H9 (cell line): ENCODE data around the gene DPM3. TPM values are rescaled to one million over a fixed set of nuclear protein-coding genes. Genes with fewer than 3 reads are reported as not detected.

Experiments used
- DNase-seq: peaks from one replicate; pipeline ENCODE4 v3.0.0-alpha.2; 2017
- H2AFZ ChIP-seq: one replicate; pipeline ENCODE4 v1.6.1; 2013; ENCODE audit warnings: mild to moderate bottlenecking, low read length, control low read depth, moderate library complexity
- H2AK5ac ChIP-seq: 2 replicates; pipeline ENCODE4 v1.6.1; 2013; ENCODE audit warnings: low read length, control low read depth, mixed read lengths; ENCODE audit not compliant: insufficient read length
- H2BK120ac ChIP-seq: one replicate; pipeline ENCODE4 v1.6.1; 2013; ENCODE audit warnings: low read depth, mild to moderate bottlenecking, low read length, control low read depth, inconsistent platforms; ENCODE audit not compliant: poor library complexity, severe bottlenecking
- H2BK12ac ChIP-seq: 2 replicates; pipeline ENCODE4 v1.6.1; 2013; ENCODE audit warnings: low read length, control low read depth, mixed read lengths, low read depth; ENCODE audit not compliant: insufficient read length
- H2BK15ac ChIP-seq: 2 replicates; pipeline ENCODE4 v1.6.1; 2013; ENCODE audit warnings: low read depth, low read length, control low read depth
- H2BK20ac ChIP-seq: one replicate; pipeline ENCODE4 v1.6.1; 2013; ENCODE audit warnings: low read depth, mild to moderate bottlenecking, low read length, control low read depth, inconsistent platforms; ENCODE audit not compliant: poor library complexity, severe bottlenecking
- H2BK5ac ChIP-seq: 2 replicates; pipeline ENCODE4 v1.6.1; 2013; ENCODE audit warnings: low read length, control low read depth, mixed read lengths; ENCODE audit not compliant: insufficient read length
- H3K14ac ChIP-seq: 2 replicates; pipeline ENCODE4 v1.6.1; 2013; ENCODE audit warnings: low read length, control low read depth; ENCODE audit not compliant: insufficient read depth
- H3K18ac ChIP-seq: 2 replicates; pipeline ENCODE4 v1.6.1; 2013; ENCODE audit warnings: low read depth, mild to moderate bottlenecking, mixed read lengths, low read length, control low read depth; ENCODE audit not compliant: insufficient read length
- H3K23ac ChIP-seq: 2 replicates; pipeline ENCODE4 v1.6.1; 2013; ENCODE audit warnings: low read length, control low read depth, mixed read lengths, low read depth; ENCODE audit not compliant: insufficient read length
- H3K23me2 ChIP-seq: 2 replicates; pipeline ENCODE4 v1.6.1; 2013; ENCODE audit warnings: low read depth, mild to moderate bottlenecking, mixed read lengths, low read length, control low read depth; ENCODE audit not compliant: insufficient read length, poor library complexity, severe bottlenecking
- H3K27ac ChIP-seq: 2 replicates; pipeline ENCODE4 v1.5.1; 2013; ENCODE audit warnings: low read length, control low read depth, mixed read lengths, low read depth; ENCODE audit not compliant: insufficient read length
- H3K27me3 ChIP-seq: 2 replicates; pipeline ENCODE4 v1.6.1; 2013; ENCODE audit warnings: low read length, control low read depth, inconsistent platforms; ENCODE audit not compliant: insufficient read depth
- H3K4ac ChIP-seq: 2 replicates; pipeline ENCODE4 v1.6.1; 2013; ENCODE audit warnings: low read depth, mild to moderate bottlenecking, control low read depth, inconsistent platforms, low read length, moderate library complexity
- H3K4me1 ChIP-seq: 2 replicates; pipeline ENCODE4 v1.6.1; 2013; ENCODE audit warnings: low read length, control low read depth, inconsistent platforms; ENCODE audit not compliant: insufficient read depth
- H3K4me2 ChIP-seq: 2 replicates; pipeline ENCODE4 v1.6.1; 2013; ENCODE audit warnings: low read length, control low read depth, mixed read lengths; ENCODE audit not compliant: insufficient read length, insufficient read depth
- H3K56ac ChIP-seq: 2 replicates; pipeline ENCODE4 v1.6.1; 2013; ENCODE audit warnings: low read depth, mild to moderate bottlenecking, mixed read lengths, low read length, control low read depth; ENCODE audit not compliant: insufficient read length
- H3K79me1 ChIP-seq: 2 replicates; pipeline ENCODE4 v1.6.1; 2013; ENCODE audit warnings: low read depth, mild to moderate bottlenecking, moderate library complexity, low read length, control low read depth, inconsistent platforms; ENCODE audit not compliant: insufficient read depth, poor library complexity, severe bottlenecking
- H3K79me2 ChIP-seq: 2 replicates; pipeline ENCODE4 v1.6.1; 2013; ENCODE audit warnings: low read length, control low read depth, inconsistent platforms; ENCODE audit not compliant: insufficient read depth
- H3K9ac ChIP-seq: 2 replicates; pipeline ENCODE4 v1.6.1; 2013; ENCODE audit warnings: low read length, control low read depth, mixed read lengths; ENCODE audit not compliant: insufficient read length; ENCODE audit errors: extremely low read depth
- H3K9me3 ChIP-seq: one replicate; pipeline ENCODE4 v1.6.1; 2013; ENCODE audit warnings: low read depth, low read length, inconsistent platforms; ENCODE audit not compliant: control insufficient read depth
- H3T11ph ChIP-seq: one replicate; pipeline ENCODE4 v1.6.1; 2013; ENCODE audit warnings: mild to moderate bottlenecking, low read length, control low read depth, inconsistent platforms
- H4K20me1 ChIP-seq: one replicate; pipeline ENCODE4 v1.6.1; 2013; ENCODE audit not compliant: control insufficient read depth, insufficient read length, insufficient read depth
- H4K5ac ChIP-seq: 2 replicates; pipeline ENCODE4 v1.6.1; 2013; ENCODE audit warnings: low read depth, mild to moderate bottlenecking, mixed read lengths, low read length, control low read depth; ENCODE audit not compliant: insufficient read length
- H4K8ac ChIP-seq: replicated peaks from 2 replicates; pipeline ENCODE4 v1.6.1; 2013; ENCODE audit warnings: low read length, control low read depth, mixed read lengths, low read depth; ENCODE audit not compliant: insufficient read length
- H4K91ac ChIP-seq: 2 replicates; pipeline ENCODE4 v1.6.1; 2013; ENCODE audit warnings: low read depth, mild to moderate bottlenecking, moderate library complexity, mixed read lengths, low read length, control low read depth; ENCODE audit not compliant: insufficient read length
- H3K27ac Mint-ChIP-seq, 3 experiments: 2 replicates in 2 of 3; 3 replicates in 1 of 3; pipeline ENCODE4 v1.8.0; 2020 to 2021; ENCODE audit warnings: mixed read lengths in 3 of 3, mild to moderate bottlenecking in 1 of 3, moderate library complexity in 1 of 3
- H3K27me3 Mint-ChIP-seq: 2 replicates; pipeline ENCODE4 v1.8.0; 2021; ENCODE audit warnings: low read depth, mild to moderate bottlenecking, moderate library complexity, mixed read lengths
- H3K36me3 Mint-ChIP-seq, 3 experiments: 2 replicates in 2 of 3; 3 replicates in 1 of 3; pipeline ENCODE4 v1.8.0; 2020 to 2021; ENCODE audit warnings: low read depth in 3 of 3, mixed read lengths in 3 of 3; ENCODE audit not compliant: insufficient read depth in 1 of 3
- H3K4me1 Mint-ChIP-seq, 2 experiments: 2 replicates each; pipeline ENCODE4 v1.8.0; 2020; ENCODE audit warnings: mixed read lengths in 2 of 2
- H3K4me3 Mint-ChIP-seq, 2 experiments: 2 replicates in 1 of 2; 3 replicates in 1 of 2; pipeline ENCODE4 v1.8.0; 2020 to 2021; ENCODE audit warnings: mild to moderate bottlenecking in 2 of 2, mixed read lengths in 2 of 2, moderate library complexity in 1 of 2
- H3K9me3 Mint-ChIP-seq, 2 experiments: 2 replicates in 1 of 2; 3 replicates in 1 of 2; pipeline ENCODE4 v1.8.0; 2020; ENCODE audit warnings: mild to moderate bottlenecking in 2 of 2, mixed read lengths in 2 of 2, moderate library complexity in 1 of 2
- WGBS: extraction: QIAGEN DNeasy Blood & Tissue Kit; methylation state at CpG from one replicate; pipeline ENCODE4 v1.1.7; 2013; ENCODE audit warnings: missing lambda C conversion rate, low lambda C conversion rate, mixed read lengths; ENCODE audit not compliant: insufficient read length; ENCODE audit errors: extremely low coverage; 5-methylcytosine and 5-hydroxymethylcytosine counted together
- total RNA-seq: library from RNA; stranded (reverse); gene quantifications from 2 replicates; pipeline ENCODE4 v1.2.1, GENCODE V29; 2021
- TF ChIP-seq, protein P1 (sequence below): fragments of 200-600 bp; sonication (generic); conservative IDR thresholded peaks from 3 replicates; pipeline ENCODE4 v1.8.0; 2021; ENCODE audit warnings: antibody characterized with exemption, mild to moderate bottlenecking

DPM3 gene
- total RNA-seq, 1 experiment from 2014 or later, result 48.5 TPM

GRCh38 chr1:155125946-155126555, 14.3 kb downstream of the DPM3 start:
- H3K56ac ChIP-seq, result no peak overlapping the region
- no peaks in the 10 kb centered on the region for H3K79me2 ChIP-seq
- peaks cover 34% of the 10 kb centered on the region; the same call in 1 of the 2 replicates for H3K27me3 ChIP-seq
- peak overlapping the region; percentile 92 for H3K4me2 ChIP-seq
- H3K36me3 Mint-ChIP-seq, result peaks cover 0 to 3% (median 0%) of the 10 kb centered on the region in 3 experiments; a peak in 2 of 7 replicates
- no peak overlapping the region for H3K14ac ChIP-seq
- no peak overlapping the region for H2BK12ac ChIP-seq
- no peaks in the 10 kb centered on the region; a peak in 1 of 5 replicates for H3K9me3 Mint-ChIP-seq
- H4K8ac ChIP-seq, result no peak overlapping the region
- H3K9me3 ChIP-seq, result no peaks in the 10 kb centered on the region
- no peak overlapping the region for H3T11ph ChIP-seq
- no peak overlapping the region for H2BK120ac ChIP-seq
- H2BK5ac ChIP-seq, result no peak overlapping the region
- no peaks in the 10 kb centered on the region for H3K79me1 ChIP-seq
- no peak overlapping the region for H4K5ac ChIP-seq
- DNase-seq, result peak; percentile 43
- H2BK20ac ChIP-seq, result no peak overlapping the region
- no CpG with 5 or more reads among the region's 53 CpGs for WGBS
- peak overlapping the region; percentile 62 to 94 for H3K4me3 Mint-ChIP-seq
- H3K4me1 Mint-ChIP-seq, result peaks cover 48 to 65% of the 10 kb centered on the region in 2 experiments
- no peak overlapping the region for H4K91ac ChIP-seq
- TF ChIP-seq, protein P1, sequence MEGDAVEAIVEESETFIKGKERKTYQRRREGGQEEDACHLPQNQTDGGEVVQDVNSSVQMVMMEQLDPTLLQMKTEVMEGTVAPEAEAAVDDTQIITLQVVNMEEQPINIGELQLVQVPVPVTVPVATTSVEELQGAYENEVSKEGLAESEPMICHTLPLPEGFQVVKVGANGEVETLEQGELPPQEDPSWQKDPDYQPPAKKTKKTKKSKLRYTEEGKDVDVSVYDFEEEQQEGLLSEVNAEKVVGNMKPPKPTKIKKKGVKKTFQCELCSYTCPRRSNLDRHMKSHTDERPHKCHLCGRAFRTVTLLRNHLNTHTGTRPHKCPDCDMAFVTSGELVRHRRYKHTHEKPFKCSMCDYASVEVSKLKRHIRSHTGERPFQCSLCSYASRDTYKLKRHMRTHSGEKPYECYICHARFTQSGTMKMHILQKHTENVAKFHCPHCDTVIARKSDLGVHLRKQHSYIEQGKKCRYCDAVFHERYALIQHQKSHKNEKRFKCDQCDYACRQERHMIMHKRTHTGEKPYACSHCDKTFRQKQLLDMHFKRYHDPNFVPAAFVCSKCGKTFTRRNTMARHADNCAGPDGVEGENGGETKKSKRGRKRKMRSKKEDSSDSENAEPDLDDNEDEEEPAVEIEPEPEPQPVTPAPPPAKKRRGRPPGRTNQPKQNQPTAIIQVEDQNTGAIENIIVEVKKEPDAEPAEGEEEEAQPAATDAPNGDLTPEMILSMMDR, result no peak
- H3K27ac ChIP-seq, result no peak overlapping the region
- H3K27me3 Mint-ChIP-seq, result peaks cover 90% of the 10 kb centered on the region
- H3K4me1 ChIP-seq, result no peaks in the 10 kb centered on the region; the same call in 1 of the 2 replicates
- peaks cover 2% of the 10 kb centered on the region for H4K20me1 ChIP-seq
- H2AFZ ChIP-seq, result no peak overlapping the region
- no peak overlapping the region for H3K9ac ChIP-seq
- H3K23ac ChIP-seq, result no peak overlapping the region
- H3K4ac ChIP-seq, result no peak overlapping the region
- H2BK15ac ChIP-seq, result no peak overlapping the region
- H3K23me2 ChIP-seq, result peaks cover 27% of the 10 kb centered on the region
- H3K27ac Mint-ChIP-seq, result no peak overlapping the region; a peak in 1 of 7 replicates
- no peak overlapping the region for H3K18ac ChIP-seq
- no peak overlapping the region for H2AK5ac ChIP-seq
